SH-SY5Y (cell line): ENCODE results near the gene SPNS3.

ENCODE experiments used
- GATA2 ChIP-seq: IDR thresholded peaks from 2 replicates; pipeline ENCODE4 v1.6.1; 2011; ENCODE audit warnings: mild to moderate bottlenecking, low read depth, low read length
- GATA3 ChIP-seq: IDR thresholded peaks from 2 replicates; pipeline ENCODE4 v1.6.1; 2011; ENCODE audit warnings: low read depth, mild to moderate bottlenecking, low read length, moderate library complexity

The SPNS3 gene

DNA sequence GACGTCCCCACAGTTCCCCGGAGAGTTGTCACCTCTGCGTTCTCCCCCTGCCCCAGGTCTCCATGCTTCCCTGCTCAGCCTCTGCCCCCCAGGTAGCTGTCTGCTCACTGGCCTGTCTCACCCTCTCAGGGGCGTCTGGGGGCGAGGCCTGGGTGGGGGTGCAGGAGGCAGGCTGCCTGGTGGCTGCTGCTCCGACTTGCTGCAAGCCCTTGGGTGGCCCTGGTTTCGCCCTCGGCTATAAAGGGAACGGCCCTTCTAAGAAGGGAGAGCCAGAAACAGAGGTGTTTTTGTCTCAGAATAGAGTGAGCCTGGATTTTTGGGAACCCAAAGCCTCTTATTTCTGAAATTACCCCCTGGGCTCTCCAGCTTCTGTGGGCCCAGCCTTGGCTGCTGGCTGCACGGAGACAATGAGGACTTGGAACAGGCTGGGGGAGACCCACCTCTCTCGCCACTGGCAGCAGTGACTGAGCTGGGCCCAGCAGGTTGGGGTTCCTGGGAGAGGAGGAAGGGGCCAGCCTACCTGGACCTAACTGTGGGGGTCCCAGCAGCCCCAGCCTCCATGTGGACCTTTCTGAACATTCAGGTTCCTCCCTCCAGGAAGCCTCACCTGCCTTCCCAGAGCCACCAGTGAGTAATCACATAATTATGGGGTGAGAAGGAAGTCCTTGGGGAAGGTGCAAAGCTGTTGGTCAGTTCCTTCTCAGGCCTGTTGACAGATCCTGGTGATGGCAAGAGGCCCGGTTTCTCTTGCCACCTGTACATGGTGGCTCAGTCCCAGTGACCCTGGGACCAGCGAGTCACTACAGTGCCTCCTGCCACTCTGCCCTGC lies 49.5 kb downstream of the SPNS3 start:
- TF ChIP-seq GATA2 (no peak), GATA3 (no peak)

DNA sequence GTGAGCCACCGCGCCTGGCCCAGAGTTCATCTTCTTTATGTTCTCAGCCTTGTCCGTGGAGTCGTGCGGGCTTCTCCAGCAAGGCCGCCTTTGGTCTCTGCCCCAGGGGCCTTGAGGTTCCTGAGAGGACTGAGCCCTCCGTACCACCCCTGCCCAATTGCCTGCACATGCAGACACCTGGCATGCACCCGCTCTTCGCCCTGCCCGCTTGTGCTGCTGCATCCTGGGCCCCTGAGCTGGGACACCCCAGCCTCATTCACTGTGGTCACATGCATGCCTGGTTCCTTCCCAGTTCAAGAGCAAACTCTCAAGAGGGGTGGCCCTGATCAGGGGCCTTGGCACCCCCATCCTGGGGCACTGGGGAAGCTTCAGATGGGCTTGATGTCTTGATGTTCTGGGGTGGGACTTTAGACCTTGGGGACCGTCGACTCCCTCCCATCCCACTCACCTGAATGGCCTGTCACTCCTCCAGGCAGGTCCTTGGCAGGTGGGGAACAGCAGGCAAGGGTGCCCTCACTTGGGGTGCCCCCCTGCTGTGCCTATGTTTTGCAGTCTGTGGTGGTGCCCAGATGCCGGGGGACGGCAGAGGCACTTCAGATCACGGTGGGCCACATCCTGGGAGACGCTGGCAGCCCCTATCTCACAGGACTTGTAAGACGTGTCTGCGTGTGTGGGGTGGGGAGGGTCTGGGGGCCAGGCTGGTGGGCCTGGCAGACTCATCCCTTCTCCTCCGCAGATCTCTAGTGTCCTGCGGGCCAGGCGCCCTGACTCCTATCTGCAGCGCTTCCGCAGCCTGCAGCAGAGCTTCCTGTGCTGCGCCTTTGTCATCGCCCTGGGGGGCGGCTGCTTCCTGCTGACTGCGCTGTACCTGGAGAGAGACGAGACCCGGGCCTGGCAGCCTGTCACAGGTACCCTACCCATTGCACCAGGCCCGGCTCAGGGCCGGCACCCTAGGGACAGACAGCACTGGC lies 52.2 kb downstream of the SPNS3 start:
- TF ChIP-seq GATA3, result no peak
- no peak for TF ChIP-seq GATA2

DNA sequence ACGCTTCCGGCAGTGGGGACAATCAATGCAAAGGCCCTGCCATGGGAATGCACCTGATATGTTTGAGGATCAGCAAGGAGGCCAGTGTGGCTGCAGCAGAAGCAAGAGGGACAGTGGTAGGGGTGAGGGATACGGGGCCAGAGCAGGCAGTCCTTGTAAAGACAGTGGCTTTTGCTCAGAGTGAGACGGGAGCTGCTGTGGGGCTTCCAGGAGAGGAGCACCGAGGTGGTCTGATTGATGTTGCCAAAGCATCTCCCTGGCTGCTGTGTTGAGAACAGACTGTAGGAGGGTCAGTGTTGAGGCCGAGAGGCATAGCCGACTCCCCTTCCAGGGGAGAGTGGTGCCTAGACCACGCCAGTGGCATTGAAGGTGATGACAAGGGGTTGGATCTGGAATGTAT lies 53.6 kb downstream of the SPNS3 start:
- TF ChIP-seq GATA3 (no peak), GATA2 (no peak)

DNA sequence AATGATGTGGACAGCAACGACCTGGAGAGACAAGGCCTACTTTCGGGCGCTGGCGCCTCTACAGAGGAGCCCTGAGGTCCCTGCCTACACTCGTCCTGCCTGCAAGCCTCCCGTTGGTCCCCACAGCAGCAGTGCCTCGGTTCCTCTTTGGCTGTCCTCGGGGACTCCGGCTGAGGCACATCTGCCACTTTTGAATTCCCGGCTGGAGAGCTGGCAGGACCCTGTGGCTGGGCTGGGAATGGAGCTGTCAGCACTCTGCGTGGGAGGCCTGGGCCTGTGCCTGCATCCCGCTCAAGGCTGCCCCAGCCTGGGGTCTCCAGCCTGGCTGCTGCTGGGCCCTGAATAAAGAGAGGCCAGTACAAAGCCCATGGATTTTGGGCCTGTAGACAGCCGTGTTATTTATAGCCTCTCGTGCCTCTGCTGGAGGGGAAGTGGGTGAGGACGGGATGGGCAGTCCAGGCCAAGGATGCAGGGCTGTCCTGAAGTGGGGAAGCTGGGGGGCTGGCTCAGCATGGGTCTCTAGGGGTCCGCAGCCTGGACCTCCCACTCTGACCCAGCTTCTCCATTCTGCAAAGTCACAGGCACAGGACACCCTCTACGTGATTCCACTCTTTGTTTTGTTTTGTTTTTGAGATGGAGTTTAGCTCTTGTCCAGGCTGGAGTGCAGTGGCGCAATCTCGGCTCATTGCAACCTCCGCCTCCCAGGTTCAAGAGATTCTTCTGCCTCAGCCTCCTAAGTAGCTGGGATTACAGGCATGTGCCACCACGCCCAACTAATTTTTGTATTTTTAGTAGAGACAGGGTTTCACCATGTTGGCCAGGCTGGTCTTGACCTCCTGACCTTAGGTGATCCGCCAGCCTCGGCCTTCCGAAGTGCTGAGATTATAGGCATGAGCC lies 54.3 kb downstream of the SPNS3 start:
- TF ChIP-seq GATA2, result no peak
- no peak for TF ChIP-seq GATA3

DNA sequence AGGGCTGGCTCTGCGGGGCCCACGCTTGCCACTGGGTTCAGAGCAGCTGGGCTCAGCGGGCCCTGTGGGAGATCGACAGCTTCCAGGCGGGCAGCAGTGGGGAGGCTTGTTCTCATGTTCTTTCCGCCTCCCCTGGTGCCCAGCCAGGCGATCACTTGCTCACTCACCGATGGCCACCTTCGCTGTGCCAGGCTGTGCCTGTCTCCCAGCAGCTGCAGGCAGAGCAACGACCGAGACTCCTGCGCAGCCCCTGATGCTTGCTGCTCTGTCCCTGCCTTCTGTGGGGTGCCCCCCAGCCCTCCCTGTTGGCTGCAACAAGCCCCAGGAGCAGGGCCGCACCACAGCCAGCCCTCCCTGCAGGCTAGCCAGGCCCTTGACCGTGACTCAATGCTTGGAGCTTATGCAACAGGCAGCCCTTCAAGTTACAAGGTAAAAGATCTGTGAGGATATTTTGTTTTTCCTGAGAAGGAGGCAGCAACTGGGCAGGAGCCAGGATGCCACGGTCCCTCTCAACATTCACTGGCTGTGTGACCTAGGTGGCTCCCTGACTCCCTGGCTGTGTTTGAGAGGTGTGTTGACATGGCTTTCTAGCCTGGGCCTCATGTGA lies 55.4 kb downstream of the SPNS3 start:
- TF ChIP-seq GATA2 (no peak), GATA3 (no peak)

DNA sequence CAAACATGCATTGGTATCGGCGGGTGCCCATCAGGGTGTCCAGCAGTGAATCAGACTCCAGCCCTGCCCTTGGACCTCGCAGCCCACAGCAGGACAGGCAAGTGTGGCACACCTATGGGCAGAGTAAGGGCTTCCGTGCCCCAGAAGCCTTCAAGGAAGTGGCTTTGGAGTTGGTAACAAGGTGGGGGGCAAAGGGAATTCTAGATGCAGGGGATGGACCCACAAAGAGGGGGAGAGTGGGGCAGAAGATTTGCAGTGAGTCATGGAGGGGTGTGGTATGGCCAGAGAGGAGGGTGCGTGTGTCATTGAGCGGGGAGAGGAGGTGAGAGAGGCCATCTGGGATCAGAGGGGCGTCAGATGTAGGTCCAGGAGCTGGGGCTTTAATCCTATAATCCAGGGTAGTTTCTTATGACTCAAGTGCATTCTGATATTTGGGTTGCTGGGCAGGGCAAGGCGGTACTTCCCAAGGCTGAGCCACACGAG lies 56.4 kb downstream of the SPNS3 start:
- TF ChIP-seq GATA2 (no peak), GATA3 (no peak)

DNA sequence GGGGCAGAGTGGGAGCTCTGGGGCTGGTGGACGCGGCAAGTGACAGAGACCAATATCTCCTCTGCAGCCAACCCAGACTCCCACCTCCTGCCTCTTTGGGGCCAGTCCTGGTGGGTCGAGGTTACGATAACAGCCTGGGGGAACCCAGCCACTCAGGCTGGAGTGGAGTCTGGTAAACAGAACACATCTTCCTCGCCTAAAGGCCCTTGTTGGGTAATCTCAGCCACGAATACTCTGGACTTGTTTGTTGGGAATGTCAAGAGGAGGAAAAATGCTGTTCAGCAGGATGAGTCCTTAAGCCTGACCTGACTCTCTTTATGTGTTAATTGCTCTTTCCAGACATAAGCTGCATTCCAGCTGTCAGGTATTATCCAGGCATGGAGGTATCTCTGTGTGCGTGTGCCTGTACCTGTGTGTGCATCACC lies 56.9 kb downstream of the SPNS3 start:
- TF ChIP-seq GATA2 (no peak), GATA3 (no peak)

DNA sequence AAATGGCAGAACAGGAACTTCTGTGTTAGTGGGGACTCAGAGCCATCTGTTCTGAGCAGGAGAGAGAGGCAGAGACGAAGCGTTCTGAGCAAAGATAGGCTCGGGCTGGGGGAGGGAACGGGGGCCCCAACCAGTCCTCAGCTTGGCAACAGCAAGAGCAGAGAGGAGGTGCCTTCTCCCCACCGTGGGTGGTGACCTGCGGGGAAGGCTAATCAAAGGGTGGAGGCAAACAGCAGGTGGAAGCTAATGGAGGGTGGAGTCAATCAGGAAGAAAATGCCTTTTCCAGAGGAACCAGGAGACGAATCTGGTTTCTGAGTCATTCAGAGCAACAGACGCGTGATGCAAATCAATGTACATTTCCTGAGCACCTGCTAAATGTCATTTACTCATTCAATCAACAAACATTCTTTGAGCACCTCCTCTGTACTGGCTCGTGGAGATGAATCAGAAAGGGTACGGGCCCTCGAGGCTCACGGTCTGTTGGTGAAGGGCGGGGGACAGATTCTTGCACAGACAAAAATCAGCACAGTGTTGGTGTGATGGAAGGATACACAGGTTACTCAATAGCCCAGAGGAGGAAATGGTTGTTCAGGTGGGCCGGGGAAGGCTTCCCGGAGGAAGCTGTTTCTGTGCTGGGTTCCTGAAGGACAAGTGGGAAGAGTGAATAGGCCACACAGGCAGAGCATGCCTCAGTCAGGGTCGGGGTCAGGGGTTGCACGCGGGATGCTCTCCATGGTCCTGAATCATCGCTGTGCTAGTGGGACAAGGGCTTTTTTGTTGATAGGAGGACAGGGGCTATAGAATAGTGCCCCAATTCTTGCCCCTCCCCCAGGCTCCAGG lies 59.2 kb downstream of the SPNS3 start:
- TF ChIP-seq GATA3 (no peak), GATA2 (no peak)

DNA sequence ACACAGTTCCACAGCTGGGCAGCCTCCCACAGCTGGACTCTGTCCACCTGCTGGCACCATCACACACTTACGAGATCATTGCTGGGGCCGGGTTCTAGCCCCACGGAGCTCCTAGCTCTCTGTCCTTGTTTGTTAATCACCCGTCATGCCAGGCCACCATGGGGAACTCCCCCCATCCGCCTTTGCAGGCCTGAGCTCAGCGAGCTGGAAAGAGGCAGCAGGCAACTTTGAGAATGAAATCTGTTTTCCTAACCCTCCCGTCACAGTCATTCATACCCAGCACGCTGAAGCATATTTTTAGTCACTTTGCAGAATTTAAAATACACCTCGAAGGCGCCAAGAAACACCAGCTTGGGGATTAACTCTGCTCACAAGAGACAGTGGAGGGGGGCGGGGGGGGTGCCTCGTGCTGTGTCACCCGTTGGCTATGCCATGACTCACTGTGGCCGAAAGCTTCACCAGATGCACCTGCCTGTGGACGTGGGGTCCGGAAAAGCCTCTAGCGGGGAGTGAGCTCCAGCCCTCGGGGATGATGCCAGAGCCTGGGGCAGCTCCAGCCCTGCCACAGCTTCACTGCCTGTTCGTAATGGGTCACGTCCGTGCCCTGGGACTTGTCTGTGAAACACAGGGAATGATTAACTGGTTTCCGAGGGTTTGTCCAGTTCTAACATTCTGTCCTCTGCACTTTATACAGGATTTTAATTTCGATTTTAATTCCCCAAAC lies 63.5 kb downstream of the SPNS3 start:
- TF ChIP-seq GATA3 (no peak), GATA2 (no peak)

DNA sequence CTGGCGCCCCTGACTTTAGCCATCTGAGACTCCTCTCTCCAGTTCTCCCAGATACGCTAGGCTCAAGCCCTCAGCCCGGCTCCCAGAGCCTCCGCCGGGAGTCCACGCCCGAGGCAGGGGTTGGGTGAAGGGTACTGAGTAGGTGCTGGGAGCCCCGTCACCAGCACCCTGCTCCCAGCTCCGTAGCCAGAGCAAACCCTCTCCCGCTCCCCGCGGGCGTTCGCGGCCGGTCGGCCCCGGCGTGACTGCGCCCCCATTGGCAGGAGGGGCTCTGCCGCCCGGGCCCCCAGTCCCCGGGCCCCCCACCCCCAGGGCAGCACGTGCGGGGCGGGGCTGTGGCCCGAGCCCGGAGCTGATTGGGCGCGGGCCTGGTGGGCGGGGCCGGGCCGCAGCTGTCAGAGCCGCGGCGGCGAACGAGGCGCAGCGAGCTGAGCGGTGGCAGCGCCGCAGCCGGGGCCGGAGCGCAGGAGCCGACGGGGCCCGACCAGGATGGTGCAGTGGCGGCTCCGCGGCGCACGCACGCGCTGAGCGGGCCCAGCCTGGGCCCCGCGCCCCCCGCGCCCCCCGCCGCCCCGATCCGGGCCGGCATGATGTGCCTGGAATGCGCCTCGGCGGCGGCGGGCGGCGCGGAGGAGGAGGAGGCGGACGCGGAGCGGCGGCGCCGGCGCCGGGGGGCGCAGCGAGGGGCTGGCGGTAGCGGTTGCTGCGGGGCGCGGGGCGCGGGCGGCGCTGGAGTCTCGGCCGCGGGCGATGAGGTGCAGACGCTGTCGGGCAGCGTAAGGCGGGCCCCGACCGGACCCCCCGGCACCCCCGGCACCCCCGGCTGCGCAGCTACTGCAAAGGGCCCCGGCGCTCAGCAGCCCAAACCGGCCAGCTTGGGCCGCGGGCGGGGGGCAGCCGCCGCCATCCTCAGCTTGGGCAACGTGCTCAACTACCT lies 65.0 kb downstream of the SPNS3 start, which contains the start of gene SPNS2:
Gene SPNS2, plus strand, starts transcription at position 421 of the 937 bp plus-strand sequence. Its CDS starts 167 bp downstream, at position 588.
- TF ChIP-seq GATA3 (no peak), GATA2 (no peak)

DNA sequence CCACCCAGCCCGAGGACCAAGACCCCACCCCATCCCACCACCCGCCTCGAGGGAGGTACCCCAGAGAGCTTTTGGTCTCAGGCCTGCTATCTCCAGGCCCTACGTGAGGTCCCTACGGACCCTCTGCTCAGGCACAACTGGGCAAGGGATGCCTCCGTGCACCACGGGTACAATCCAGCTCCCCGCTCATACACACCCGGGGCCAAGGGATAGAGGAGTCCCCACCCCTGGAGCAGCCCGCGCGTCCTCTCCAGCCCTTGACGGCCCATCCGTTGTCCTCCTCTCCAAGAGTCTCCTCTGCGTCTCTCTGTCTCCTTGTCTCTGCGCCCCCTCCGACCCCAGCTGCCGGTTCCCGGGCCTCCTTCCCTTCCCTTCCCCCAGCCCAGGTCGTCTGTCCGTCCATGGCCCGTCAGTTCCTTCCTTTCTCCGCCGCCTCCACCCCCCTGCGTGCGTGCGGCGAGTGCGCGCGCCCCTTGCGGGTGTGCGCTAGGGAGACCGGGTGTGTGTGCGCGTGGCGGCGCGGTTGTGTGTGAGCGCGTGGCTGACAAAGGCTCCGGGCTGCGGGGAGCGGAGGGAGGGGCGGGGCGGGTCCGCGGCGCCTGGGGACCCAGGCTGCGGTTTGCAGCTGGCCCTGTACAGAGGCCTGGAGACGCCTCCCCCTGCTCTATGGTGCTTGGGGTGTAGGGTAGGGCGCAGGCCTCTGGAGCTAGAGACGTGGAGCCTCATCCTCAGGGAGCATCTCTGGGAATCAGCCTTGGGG lies 65.9 kb downstream of the SPNS3 start:
- no peak for TF ChIP-seq GATA2
